Measurements from ENCODE around the gene CCL25.
"Not testable (repeated sequence)": the region's sequence is repeated elsewhere in the genome, so short reads cannot be mapped to it uniquely, and the experiment has no call there.

The CCL25 gene

DNA sequence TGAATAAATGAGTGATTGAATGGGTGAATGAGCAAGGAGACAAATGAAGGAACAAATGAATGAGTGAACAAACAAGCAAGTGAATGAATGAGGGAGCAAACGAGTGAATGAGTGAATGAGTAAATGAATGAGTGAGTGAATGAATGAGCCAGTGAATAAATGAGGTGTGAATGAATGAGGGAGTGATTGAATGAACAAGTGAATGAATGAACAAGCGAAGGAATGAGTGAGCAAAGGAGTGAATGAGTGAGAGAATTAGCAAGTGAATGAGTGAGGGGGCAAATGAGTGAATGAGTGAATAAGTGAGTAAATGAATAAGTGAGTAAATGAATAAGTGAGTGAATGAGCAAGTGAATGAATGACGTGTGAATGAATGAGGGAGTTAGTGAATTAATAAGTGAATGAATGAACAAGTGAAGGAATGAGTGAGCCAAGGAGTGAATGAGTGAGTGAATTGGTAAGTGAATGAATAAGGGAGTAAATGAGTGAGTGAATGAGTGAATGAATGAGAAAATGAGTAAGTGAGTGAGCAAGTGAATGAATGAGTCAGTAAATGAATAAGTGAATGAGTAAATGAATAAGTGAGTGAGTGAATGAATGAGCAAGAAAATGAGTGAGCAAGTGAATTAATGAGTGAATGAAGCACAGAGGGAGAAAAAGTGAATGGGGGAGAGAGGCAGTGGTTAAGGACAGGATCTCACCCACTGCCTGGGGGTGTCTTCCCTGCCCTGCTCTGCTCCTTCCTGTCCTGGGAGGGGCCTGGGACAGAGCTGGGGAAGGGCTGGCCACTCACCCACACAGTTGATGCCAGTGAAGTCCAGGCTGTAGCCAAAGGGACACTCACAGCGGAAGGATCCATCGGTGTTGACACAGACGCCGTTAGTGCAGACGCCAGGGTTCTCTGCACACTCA, 36.4 kb downstream of the CCL25 start:
- peak; percentile 61 for DNase-seq

DNA sequence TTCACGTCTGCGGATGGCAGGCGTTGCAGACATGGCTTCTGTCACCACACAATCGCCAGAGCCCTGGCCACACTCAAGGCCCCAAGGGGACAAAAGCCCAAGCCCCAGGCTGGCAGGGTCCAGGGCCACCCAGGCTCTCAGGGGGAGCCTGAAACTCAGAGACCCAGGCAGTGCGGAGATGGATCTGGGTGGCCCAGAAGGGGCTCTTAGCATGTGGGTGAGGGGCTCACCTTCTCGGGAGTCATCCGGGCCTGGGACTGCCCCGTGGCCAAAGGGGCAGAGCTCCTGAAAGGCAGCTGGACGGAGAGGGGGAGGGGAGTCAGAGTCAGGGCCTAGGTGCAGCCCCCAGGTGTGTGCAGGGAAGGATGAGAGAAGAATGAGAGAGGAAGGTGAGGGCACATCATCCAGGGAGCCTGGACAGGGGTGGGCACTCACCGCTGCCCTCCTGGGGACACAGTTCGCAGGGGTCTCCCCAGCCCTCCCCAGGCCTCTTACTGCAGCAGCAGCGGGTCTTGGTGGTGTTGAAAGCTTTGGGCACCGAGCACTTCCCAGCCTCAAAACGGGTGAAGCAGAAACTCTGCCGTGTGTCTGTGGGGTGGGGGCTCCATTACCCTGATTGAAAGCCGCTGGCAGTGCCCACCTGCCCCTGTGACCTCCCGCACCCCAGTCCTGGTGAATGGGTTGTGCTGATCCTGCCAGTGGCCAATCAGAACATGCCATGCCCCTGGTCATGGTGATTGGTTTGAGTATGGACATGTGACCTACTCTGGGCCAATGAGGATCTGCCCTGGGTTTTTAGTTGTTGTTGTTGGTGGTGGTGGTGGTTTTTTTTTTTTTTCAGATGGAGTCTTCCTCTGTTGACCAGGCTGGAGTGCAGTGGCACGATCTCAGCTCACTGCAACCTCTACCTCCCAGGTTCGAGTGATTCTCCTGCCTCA, 37.4 kb downstream of the CCL25 start:
- DNase-seq: no peak

DNA sequence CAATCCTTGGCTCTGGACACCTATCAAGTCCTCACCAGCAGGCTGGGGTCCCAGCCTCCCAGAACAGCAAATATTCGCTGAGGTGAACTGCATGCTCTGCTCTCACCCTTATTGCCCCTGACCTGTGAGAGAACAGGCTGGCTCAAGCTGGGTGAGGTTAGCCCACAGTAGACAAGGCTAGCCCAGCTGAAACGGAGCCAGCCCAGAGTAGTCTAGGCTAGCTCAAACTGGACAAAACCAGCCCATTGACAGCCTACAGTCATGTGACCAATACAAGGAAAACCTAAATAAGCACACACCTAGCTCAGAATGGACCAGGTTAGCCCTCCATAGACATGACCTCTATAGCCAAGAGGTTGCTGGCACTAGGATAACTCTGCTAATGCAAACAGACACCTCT, 38.4 kb downstream of the CCL25 start:
- DNase-seq: no peak

DNA sequence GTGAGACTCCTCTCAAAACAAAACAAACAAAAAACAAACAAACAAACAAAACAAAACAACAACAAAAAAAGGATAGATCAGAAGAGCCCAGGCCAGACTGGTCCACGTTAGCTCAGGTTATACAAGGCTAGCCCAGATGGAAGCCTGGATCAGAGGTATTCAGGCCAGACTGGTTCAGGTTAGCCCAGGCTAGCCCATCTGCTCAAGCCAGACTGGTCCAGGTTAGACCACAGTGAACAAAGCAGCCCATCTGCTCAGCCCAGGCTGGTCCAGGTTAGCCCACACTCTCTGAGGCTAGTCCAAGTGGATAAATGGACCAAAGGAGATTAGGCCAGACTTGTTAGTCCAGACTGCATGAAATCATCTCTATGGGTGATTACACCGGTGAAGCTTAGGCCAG, 41.2 kb downstream of the CCL25 start:
- DNase-seq: no peak

DNA sequence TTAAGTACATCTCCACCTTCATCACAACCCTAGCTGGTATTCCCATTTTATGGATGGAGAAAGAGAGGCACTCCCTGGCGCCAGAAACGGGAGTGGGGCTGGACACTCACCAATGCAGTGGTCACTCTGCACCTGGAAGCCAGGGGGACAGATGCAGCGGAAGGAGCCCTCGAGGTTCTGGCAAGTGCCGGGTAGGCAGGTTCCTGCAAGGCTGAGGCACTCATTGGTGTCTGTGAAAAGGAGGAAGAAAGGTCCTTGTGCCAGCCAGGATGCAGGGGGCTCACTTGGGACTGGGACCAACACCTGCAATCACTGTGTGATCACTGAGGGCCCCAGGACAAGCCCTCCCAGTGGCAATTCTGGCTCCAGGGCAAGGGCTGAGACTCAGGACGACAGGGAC, 41.8 kb downstream of the CCL25 start:
- no peak for DNase-seq

DNA sequence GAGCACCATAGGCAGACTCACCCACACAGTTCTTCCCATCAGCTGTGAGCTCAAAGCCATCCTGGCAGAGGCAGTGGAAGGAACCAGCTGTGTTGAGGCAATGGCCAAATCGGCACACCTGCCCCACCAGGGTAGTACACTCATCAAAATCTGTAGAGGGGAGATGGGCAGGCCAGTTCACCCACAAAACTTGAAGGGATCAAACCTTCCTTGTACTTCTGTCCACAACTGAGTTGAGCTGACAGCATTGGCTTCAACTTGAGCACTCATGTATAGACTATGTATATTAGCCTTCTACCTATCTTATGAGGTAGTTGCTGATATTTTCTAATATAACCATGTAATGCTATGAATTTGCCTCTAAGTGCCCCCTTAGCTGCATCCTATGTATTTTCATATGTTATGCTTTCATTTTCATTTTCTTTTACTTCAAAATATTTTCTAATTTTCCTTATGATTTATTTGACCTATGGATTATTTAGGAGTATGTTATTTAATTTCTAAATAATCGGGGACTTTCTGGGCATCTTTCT, 42.9 kb downstream of the CCL25 start:
- DNase-seq: no peak

DNA sequence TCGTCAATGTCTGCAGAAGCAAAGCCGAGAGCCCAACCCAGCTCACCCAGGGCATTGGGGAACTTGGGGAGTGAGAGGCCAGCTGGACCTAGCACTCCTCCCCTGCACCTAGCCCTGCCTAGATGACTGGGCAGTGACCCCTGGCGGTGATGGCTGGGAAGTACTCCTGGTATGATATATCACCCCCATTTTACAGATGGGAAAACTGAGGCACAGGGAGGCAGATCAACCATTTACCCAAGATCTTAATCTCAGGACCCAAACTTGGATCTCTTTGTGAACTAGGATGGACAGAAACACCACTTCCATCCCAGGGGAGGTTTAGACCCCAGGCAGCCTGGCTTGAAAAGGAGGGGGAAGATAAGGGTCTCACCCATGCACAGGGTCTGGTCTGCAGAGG, 43.5 kb downstream of the CCL25 start:
- no peak for DNase-seq

DNA sequence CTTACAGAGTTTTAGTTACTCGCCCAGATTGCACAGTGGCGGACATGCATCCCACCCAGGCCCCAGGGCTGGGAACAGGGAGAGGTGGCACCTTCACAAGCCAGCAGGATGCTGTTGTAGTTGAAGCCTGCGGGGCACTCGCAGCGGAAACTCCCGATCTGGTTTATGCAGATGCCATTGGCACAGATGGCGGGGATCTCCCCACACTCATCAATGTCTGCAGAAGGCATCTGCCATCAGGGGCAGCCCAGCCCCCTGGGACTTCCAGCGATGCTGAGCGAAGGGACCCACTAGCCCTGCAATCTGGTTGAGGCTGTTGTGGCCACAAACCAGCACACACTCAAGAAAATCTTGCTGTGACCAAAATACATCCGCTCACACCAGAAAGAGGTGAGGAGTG, 44.6 kb downstream of the CCL25 start:
- no peak for DNase-seq

DNA sequence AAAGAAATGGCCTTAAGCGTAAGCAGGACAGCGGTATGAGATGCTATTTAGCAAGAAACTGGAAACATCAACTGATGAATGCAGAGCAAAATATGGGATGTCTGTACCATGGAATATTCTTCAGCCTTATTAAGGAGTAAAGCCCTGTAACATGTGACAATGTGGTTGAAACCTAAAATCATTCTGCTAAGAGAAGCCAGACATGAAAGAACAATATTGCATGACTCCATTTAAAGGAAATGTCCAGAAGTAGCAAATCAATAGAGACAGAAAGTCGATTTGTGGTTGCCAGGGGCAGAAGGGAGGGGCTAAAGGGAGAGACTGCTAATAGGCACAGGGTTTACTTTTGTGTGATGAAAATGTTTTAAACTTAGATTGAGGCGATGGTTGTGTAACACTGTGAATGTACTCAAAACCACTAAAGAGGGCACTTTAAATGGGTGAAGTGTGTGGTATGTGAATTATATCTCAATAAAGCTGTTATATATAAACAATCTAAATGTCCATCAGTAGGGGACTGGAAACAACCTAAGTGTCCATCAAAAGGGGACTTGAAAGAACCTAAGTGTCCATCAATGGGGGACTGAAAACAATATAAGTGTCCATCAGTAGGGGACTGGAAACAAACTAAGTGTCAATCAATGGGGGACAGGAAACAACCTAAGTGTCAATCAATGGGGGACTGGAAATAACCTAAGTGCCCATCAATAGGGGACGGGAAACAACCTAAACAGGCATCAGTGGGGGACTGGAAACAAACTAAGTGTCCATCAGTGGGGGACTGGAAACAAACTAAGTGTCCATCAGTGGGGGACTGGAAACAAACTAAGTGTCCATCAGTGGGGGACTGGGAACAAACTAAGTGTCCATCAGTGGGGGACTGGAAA, 45.4 kb downstream of the CCL25 start:
- DNase-seq: no peak

DNA sequence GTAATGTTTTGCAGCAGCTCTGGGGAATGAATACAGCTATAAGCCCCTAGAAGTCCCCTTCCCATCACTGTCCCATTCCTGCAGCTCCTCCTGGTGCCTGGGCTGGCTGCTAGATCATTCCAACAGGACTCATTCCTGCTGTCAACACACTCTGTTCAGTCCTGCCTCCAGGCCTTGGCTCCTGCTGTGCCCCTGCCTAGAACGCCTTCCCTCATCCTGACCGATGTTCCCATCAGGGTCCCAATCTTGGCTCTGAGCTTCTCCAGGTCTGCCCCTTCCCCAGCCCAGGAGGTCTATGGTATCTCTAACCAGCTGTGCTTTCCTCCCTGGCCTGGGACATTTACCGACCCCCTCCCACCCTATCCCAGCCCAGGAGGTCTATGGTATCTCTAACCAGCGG, 48.8 kb downstream of the CCL25 start:
- no peak for DNase-seq

DNA sequence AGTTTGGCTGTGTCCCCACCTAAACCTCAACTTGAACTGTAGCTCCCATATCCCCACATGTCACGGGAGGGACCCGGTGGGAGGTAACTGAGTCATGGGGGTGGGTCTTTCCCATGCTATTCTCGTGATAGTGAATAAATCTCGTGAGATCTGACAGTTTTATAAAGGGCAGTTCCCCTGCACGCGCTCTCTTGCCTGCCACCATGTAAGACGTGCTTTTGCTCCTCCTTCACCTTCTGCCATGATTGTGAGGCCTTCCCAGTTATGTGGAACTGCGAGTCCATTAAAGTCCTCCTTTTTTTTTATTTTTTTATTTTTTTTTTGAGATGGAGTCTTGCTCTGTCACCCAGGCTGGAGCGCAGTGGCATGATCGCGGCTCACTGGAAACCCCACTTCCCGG, 49.4 kb downstream of the CCL25 start:
- DNase-seq: not testable (repeated sequence)

DNA sequence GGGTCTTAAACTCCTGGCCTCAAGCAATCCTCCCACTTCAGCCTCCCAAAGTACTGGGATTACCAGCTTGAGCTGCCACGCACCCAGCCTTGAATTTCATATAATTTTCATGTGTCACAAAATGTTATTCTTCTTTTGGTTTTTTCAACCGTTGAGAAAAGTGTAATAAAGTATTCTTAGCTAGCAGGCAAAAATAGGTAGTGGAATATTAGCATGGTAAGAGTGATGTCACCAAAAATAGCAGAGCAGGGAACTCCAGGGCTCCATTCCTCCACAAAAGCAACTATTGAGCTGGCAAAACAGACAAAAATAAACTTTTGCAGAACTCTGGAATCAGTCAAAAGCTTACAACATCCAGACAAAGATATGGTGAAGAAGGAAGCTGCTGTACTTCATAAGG, 52.9 kb downstream of the CCL25 start:
- no peak for DNase-seq

DNA sequence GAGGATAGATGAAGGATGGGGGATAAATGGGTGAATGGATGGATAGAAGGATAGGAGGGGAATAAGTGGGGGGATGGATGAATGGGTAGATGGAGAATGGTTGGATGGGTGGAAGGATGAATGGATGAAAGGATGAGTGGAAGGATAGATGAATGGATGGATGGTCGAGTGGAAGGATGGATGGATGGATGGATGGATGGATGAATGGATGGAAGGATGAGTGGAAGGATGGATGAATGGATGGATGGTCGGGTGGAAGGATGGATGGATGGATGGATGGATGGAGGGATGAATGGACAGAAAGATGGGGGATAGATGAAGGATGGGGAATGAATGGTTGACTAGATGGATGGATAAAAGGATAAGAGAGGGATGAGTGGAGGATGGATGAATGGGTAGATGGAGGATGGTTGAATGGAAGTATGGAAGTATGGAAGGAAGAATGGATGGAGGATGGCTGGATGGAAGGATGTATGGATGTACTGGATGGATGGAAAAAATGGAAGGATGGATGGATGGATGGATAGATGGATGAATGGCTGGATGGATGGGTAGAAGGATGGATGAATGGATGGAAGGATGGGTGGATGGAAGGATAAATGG, 54.8 kb downstream of the CCL25 start:
- DNase-seq: no peak

DNA sequence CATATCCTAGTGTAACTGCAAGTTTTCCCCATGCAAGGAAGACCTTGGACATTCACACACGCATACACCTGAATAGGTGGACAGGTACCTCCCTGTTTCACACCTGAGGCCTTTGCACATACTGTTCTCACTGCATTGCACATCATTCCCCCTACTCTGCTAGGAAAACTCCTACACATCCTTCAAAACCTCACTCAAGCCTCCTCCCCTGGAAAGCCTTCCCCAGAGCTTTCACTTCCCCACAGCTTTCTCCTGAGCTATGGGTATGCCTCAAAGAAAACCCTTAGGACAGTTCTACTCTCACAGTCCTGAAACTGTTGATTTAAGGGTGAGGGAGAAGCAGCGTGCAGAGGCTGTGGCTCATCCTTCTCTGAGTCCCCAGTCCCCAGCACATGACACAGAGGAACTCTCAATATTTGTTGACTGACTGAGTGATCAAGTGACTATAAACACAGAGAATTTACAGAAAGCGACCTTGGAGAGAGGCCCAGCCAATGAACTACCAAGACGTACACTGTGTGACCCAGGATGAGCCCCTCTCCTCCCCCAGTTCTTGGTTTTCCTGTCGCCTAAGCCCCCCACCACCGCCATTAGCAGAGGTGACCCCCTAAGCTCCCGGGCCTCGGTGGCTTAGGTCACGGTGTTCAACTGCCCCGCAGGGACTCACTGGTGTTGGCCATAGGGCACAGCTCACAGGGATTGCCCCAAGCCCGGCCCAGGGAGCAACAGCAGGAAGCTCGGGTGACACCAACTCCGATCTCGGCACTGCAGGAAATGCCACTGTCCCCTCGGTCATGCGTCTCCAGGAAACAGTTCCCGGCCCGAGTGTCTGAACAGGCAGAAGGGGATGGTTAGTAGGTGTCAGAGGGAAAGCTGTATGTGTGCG, 56.2 kb downstream of the CCL25 start:
- no peak for DNase-seq

DNA sequence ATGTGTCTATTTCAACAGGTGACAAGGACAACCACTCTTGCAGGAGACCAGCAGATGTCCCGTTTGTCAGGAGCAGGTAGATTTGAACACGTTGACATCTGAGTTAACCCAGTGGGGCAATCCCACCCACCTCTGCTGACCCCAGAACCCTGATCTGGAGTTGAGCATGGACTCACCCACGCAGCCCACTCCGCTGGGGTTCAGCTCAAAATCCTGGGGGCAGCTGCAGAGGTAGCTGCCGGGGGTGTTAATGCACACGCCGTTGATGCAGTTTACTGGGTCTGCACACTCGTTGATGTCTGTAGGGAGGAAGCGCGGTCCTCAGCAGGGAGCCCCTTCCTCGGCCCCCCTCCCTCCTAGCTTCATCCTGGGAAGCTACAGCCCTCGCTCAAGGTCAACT, 56.9 kb downstream of the CCL25 start:
- no peak for DNase-seq

DNA sequence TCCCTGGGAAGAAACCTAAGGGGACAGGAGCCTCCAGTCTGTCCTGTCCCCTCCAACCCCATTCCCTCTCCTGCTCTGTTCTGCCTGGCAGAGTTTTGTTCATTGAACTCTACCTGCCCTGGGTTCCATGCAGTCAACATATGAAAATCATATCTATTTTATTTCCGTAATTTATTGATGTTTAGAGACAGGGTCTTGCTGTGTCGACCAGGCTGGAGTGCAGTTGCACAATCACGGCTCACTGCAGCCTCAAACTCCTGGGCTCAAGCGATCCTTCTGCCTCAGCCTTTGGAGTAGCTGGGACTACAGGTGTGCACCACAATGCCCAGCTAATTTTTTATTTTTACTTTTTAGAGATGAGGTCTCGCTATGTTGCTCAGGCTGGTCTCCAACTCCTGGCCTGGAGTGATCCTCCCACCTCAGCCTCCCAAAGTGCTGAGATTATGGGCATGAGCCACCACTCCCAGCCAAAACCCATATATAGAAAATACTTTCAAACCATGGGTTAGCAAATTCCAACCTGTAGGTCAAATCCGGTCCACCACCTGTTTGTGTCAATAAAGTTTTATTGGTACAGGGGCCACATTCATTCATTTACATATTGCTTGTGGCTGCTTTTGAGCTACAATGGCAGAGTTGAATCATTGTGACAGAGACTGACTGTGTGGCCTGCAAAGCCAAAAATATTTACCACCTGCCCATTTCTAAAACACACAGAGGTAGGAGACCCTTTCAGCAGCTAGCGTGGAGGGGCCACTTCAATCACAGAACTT, 57.5 kb downstream of the CCL25 start:
- no peak for DNase-seq

DNA sequence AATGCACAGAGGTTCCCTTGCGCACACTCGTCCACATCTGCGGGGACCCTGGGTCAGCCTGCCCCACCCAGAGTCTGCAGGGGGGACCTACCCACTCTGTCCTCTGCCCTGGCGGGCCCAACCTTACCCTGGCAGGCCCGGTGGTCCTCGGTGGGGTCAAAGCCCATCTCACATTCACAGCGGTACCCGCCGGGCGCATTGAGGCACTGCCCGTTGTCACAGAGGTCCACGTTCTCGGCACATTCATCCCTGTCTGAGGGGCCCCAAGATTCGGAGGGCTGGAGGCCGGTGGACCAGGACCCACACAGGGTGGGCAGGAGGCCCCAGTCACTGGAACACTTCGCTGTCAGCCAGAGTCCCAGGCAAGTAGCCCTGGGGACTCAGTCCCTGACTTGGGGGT, 58.4 kb downstream of the CCL25 start:
- no peak for DNase-seq

DNA sequence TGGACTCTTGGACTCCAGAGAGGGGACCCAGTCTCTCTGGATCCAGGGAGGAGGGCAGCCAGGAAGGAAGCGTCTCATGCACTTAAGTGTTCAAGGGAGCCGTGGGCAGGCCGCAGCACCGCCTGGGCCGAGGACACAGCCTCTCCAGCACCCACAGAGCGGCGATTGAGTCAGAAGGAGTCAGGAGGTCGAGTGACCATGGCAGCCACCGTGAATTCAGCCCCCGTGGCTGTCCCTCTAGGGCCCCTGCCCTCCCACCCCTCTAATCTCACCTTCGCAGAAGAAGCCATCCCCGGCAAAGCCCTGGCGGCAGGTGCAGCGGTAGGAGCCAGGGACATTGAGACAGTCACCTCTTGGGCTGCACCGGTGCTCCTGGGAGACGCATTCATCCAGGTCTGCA, 58.8 kb downstream of the CCL25 start:
- no peak for DNase-seq

Measured in islet precursor cell (in vitro differentiated cells).